Caco-2 (cell line): Measurements from ENCODE around the gene ELAVL3. TPM values are rescaled to one million over a fixed set of nuclear protein-coding genes. Genes with fewer than 3 reads are reported as not detected.

Experiments used
- BruUV-seq: library from RNA; stranded (reverse); fragments of 400-500 nt; replicated peaks from 2 replicates; lab custom pipeline; 2021; lab: Mats Ljungman, UMichigan
- CTCF ChIA-PET: fragments of 300-600 bp; sonication (Branson Sonifier 250); formaldehyde crosslinking; loops from one replicate; lab custom pipeline; 2022; ENCODE audit warnings: antibody characterized with exemption; lab: Charles Lee
- POLR2A ChIA-PET: fragments of 300-600 bp; sonication (Branson Sonifier 250); formaldehyde crosslinking; loops from one replicate; lab custom pipeline; 2022; ENCODE audit warnings: antibody characterized with exemption; lab: Charles Lee
- DNase-seq, 2 experiments: peaks; one replicate each; pipeline versions ENCODE4 v3.0.0 to v3.0.0-alpha.2; 2020 to 2022
- H3K27me3 ChIP-seq: replicated peaks from 2 replicates; pipeline ENCODE4 v1.6.0; 2011; ENCODE audit warnings: low read length; ENCODE audit not compliant: control insufficient read depth, insufficient read depth
- H3K36me3 ChIP-seq: 2 replicates; pipeline ENCODE4 v1.5.1; 2011; ENCODE audit warnings: low read length; ENCODE audit not compliant: control insufficient read depth, insufficient read depth
- H3K4me1 ChIP-seq: fragments of 250-450 bp; sonication (Bioruptor Pico); 2 replicates; pipeline ENCODE4 v1.5.1; 2020; ENCODE audit warnings: mild to moderate bottlenecking
- H3K4me3 ChIP-seq: 2 replicates; pipeline ENCODE4 v1.5.1; 2011; ENCODE audit warnings: low read depth, mild to moderate bottlenecking, control low read depth, low read length
- H3K9me3 ChIP-seq: fragments of 250-450 bp; sonication (Bioruptor Pico); 2 replicates; pipeline ENCODE4 v1.5.1; 2020; ENCODE audit warnings: mild to moderate bottlenecking, moderate library complexity
- H3K27ac Mint-ChIP-seq: one replicate; pipeline ENCODE4 v1.8.0; 2022; ENCODE audit warnings: mixed read lengths; ENCODE audit not compliant: unreplicated experiment
- H3K27me3 Mint-ChIP-seq: one replicate; pipeline ENCODE4 v1.8.0; 2022; ENCODE audit warnings: mixed read lengths; ENCODE audit not compliant: insufficient read depth, unreplicated experiment
- H3K36me3 Mint-ChIP-seq: one replicate; pipeline ENCODE4 v1.8.0; 2022; ENCODE audit warnings: mild to moderate bottlenecking, mixed read lengths; ENCODE audit not compliant: insufficient read depth, unreplicated experiment
- H3K4me1 Mint-ChIP-seq: one replicate; pipeline ENCODE4 v1.8.0; 2022; ENCODE audit warnings: low read depth, mixed read lengths; ENCODE audit not compliant: unreplicated experiment
- H3K4me3 Mint-ChIP-seq: one replicate; pipeline ENCODE4 v1.8.0; 2022; ENCODE audit warnings: mild to moderate bottlenecking, moderate library complexity, mixed read lengths; ENCODE audit not compliant: unreplicated experiment
- H3K9me3 Mint-ChIP-seq: one replicate; pipeline ENCODE4 v1.8.0; 2022; ENCODE audit warnings: mixed read lengths; ENCODE audit not compliant: unreplicated experiment
- CTCF ChIP-seq, 2 experiments: fragments of 200-600 bp in 1 of 2; IDR thresholded peaks; 1 replicate in 1 of 2; 2 replicates in 1 of 2; pipeline versions ENCODE4 v1.5.1 to v1.8.0; 2011 to 2022; ENCODE audit warnings: antibody characterized with exemption in 1 of 2, control low read depth in 1 of 2, inconsistent platforms in 1 of 2, low read depth in 1 of 2, low read length in 1 of 2, mild to moderate bottlenecking in 1 of 2, moderate library complexity in 1 of 2; ENCODE audit not compliant: insufficient read depth in 1 of 2, severe bottlenecking in 1 of 2, unreplicated experiment in 1 of 2
- intact Hi-C: fragments of 100-400 bp; cut with micrococcal nuclease; formaldehyde crosslinking; loops from one replicate; pipeline ENCODE4 v1.10.0; 2022; ENCODE audit not compliant: unreplicated experiment
- total RNA-seq: library from RNA; stranded (reverse); gene quantifications from 2 replicates; pipeline ENCODE4 v1.2.3, GENCODE V29; 2022

Gene ELAVL3
- total RNA-seq, 1 experiment from 2014 or later: not detected

GRCh38 chr19:11481534-11482383 is 913 bp upstream of the ELAVL3 start:
- Mint-ChIP-seq H3K4me3 (peak overlapping the region; percentile 71), H3K9me3 (no peaks in the 10 kb centered on the region), H3K36me3 (peaks cover 20% of the 10 kb centered on the region), H3K27ac (peak overlapping the region; percentile 19), H3K27me3 (peaks cover 9% of the 10 kb centered on the region), H3K4me1 (no peaks in the 10 kb centered on the region)
- Histone ChIP-seq H3K9me3 (no peaks in the 10 kb centered on the region), H3K4me3 (peak overlapping the region; percentile 45), H3K36me3 (no peaks in the 10 kb centered on the region), H3K4me1 (peaks cover 16% of the 10 kb centered on the region), H3K27me3 (no peaks in the 10 kb centered on the region; the same call in 1 of the 2 replicates)
- DNase-seq: peak; percentile 87 to 89
- CTCF ChIA-PET: interaction anchor here (0.5 to 1.7 kb wide), 13 partner anchors 8 to 171 kb away, joined by 3 to 42 read pairs (median 5); partner anchors contain the start of genes ECSIT, ODAD3, PRKCSH and SWSAP1
- no peak for TF ChIP-seq CTCF (IDR thresholded peaks at IDR 0.05; ENCODE audit: insufficient read depth in 1 of 2, low read depth in 1 of 2, low read length in 1 of 2, severe bottlenecking in 1 of 2, unreplicated experiment in 1 of 2)
- BruUV-seq: no TSS peak
- POLR2A ChIA-PET: interaction anchor here (1.0 to 1.6 kb wide), 5 partner anchors 9 to 107 kb away, joined by 3 to 7 read pairs (median 5); partner anchors contain the start of genes RGL3 and SWSAP1
- intact Hi-C loops: loop anchor here (1.0 kb wide), 2 partner anchors 100 to 188 kb away; no protein-coding TSS in a partner anchor

- no TSS peak for BruUV-seq
- peaks cover 9% of the 10 kb centered on the region for H3K27me3 Mint-ChIP-seq
- Histone ChIP-seq H3K4me1 (peaks cover 16% of the 10 kb centered on the region), H3K36me3 (no peaks in the 10 kb centered on the region), H3K9me3 (no peaks in the 10 kb centered on the region), H3K4me3 (peak overlapping the region; percentile 27), H3K27me3 (no peaks in the 10 kb centered on the region; the same call in 1 of the 2 replicates)
- H3K4me1 Mint-ChIP-seq: no peaks in the 10 kb centered on the region
- no peak for DNase-seq
- H3K36me3 Mint-ChIP-seq: peaks cover 17% of the 10 kb centered on the region
- ChIA-PET CTCF (interaction anchor here (0.6 to 1.3 kb wide), 5 partner anchors 45 to 186 kb away, joined by 3 to 11 read pairs (median 4); partner anchors contain the start of genes PRKCSH and SWSAP1), POLR2A (no interaction called here)
- H3K4me3 Mint-ChIP-seq: peak overlapping the region; percentile 40
- TF ChIP-seq CTCF (IDR thresholded peaks at IDR 0.05; ENCODE audit: insufficient read depth in 1 of 2, low read depth in 1 of 2, low read length in 1 of 2, severe bottlenecking in 1 of 2, unreplicated experiment in 1 of 2): no peak
- intact Hi-C loops: no loop called here
- H3K9me3 Mint-ChIP-seq: no peaks in the 10 kb centered on the region
- H3K27ac Mint-ChIP-seq: no peak overlapping the region
These were observed 740 bp downstream of the ELAVL3 start for GRCh38 chr19:11479898-11480714.
